GM12875 (cell line): ENCODE measurements around the gene ARHGAP42.

Source experiments
- H3K4me3 ChIP-seq: one replicate; pipeline ENCODE4 v1.5.1; 2011; ENCODE audit warnings: low read depth, low read length, control low read depth
- TF ChIP-seq, protein P1 (sequence below): IDR thresholded peaks from 2 replicates; pipeline ENCODE4 v1.5.1; 2011; ENCODE audit warnings: low read depth, mild to moderate bottlenecking, control low read depth, inconsistent platforms, low read length, moderate library complexity, borderline replicate concordance; ENCODE audit not compliant: insufficient read depth

The ARHGAP42 gene

DNA sequence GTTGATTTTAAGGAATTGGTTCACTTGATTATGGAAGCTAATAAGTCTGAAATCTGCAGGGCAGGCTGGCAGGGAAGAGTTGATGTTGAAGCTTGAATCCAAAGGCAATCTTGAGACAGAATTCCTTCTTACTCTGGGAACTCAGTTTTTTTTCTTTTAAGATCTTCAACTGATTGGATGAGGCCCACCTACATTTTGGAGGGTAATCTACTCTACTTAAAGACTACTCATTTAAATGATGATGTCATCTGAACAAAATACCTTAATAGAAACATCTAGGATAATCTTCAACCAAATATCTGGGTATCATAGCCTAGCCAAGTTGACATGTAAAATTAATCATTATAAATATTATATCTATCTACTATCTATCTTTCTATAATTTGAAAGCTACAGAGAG, 279.3 kb downstream of the ARHGAP42 start:
- H3K4me3 ChIP-seq, result no peak overlapping the region
- TF ChIP-seq, protein P1, sequence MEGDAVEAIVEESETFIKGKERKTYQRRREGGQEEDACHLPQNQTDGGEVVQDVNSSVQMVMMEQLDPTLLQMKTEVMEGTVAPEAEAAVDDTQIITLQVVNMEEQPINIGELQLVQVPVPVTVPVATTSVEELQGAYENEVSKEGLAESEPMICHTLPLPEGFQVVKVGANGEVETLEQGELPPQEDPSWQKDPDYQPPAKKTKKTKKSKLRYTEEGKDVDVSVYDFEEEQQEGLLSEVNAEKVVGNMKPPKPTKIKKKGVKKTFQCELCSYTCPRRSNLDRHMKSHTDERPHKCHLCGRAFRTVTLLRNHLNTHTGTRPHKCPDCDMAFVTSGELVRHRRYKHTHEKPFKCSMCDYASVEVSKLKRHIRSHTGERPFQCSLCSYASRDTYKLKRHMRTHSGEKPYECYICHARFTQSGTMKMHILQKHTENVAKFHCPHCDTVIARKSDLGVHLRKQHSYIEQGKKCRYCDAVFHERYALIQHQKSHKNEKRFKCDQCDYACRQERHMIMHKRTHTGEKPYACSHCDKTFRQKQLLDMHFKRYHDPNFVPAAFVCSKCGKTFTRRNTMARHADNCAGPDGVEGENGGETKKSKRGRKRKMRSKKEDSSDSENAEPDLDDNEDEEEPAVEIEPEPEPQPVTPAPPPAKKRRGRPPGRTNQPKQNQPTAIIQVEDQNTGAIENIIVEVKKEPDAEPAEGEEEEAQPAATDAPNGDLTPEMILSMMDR, result no peak

DNA sequence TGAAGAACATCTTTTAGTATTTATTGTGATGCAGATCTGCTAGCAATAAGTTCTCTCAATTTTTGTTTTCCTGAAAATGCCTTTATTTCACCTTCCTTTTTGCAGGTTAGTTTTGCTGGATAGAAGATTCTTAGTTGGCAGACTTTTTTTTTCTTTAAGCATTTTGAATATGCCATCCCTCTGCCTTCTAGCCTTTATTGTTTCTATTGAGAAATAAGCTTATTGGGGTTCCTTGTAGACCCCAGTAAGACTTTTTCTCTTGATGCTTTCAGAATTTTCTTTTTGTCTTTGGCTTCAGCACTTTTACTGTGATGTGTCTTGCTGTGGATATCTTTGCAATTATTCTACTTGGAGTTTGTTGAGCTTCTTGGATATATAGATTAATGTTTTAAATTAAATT, 281.9 kb downstream of the ARHGAP42 start:
- TF ChIP-seq, protein P1, result no peak
- no peak overlapping the region for H3K4me3 ChIP-seq

DNA sequence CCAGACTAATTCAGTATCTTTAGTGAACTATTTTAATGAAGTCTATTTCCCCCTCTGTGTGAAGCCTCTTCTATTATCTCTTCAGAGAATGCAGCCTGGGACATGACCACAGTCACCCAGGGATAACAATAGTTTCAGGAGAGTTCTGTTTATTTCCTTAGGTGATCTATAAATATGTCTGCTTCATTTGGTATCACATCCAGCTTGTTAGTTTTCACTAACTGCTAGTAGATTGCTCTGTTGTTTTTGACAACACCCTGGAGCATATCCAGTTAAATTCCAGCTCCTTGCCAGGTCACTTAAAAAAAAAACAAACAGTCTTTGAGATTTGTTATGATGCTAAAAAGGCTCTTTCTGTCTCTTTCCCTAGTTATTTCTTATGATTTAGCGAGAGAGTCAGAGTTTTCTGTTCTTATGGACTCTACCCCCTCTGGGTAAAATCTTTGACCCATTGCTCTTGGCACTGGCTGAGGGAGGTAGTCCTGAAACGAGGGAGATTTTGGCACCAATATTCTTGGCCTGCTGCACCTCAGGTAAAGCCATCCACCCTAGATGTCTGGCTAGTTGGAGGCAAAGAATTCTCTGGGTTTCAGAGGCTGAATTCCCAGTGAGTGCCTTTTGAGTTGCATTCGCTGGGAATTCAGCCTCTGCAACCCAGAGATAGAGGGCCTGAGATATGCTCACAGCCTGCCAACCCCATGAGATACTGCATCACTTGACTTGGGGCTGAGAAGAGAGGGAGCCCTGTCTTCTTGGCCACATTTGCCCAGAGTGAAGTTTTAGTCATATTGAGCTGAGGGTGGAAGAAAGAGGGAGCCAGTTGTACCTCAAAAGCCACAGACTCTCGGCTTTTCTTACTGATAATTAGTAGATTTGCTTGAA, 283.4 kb downstream of the ARHGAP42 start:
- H3K4me3 ChIP-seq, result no peak overlapping the region
- TF ChIP-seq, protein P1, result no peak

DNA sequence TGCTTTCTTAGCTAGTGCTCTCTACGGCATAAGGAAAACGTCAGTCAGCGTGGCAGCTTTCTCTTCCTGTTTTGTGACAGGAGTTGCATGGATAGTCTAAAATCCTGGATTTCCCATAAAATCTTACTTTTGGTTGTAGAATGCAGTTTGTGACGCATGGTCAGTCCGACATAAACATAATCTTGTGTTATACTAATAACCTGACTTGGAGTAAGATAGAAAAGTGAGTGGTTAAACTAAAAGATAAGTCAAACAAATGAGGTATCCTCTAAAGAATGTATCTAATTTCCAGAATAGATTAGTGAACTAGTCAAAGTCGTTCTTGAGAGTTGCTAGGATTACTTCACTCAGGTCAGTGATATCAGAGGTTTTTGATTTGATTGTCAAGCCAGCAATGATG, 285.0 kb downstream of the ARHGAP42 start:
- H3K4me3 ChIP-seq, result no peak overlapping the region
- TF ChIP-seq, protein P1, result no peak

DNA sequence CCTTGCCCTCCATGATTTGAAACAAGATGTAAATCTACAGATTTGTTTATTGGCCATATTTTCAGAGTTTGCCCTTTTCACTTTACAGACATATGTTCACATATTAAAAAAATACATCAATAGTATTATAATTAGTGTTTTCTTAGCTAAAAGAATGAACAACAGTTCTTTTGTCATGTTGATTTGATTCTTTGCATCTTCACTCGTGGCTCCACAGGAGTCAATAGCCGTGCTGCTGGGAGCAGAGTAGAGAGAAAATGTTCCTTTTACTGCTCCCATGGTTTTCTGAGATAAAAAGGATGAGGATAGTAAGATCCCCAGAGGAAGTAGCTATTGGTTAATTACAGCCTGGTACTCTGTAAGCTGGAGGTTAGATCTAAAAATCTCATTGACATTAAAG, 291.4 kb downstream of the ARHGAP42 start:
- H3K4me3 ChIP-seq, result no peak overlapping the region
- TF ChIP-seq, protein P1, result no peak

DNA sequence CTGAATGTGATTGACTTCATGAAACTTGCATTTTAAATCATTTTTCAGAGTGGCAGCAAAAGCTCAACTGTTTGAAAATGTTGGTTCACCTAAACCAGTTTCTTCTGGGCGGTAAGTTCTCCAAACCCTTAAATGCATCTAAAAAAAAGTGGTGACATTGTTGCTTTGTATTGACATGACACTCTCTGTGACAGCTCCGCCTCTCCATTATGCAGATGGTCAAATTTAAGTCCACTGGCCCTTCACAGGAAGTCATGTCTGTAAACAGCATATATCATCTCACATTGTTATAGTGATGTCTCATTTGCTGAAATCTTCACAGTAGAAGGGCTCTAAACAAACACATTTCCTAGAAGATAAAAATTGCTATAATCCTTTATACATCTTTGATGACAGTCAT, 291.9 kb downstream of the ARHGAP42 start:
- no peak overlapping the region for H3K4me3 ChIP-seq
- TF ChIP-seq, protein P1, result no peak

DNA sequence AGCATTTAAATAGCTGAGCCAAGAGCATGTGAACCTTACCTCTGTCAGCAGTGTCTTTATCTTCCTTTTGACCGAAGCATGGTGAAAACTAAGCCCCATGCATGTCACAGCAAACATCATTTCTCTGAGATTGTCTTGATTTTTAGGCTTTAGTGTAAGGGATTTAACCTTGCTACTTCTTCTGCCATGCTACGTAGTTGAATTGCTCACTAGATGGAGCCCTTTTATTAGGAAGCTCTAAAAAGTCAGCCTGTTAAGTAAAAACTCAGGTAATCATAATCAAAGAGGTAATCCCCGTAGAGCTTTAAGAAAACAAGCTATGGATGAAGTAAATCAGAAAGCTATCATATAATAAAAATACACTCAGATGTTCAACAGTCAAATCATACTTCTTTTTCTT, 293.1 kb downstream of the ARHGAP42 start:
- TF ChIP-seq, protein P1, result no peak
- no peak overlapping the region for H3K4me3 ChIP-seq
